Endothelial cell (in vitro differentiated cells): Measurements from ENCODE around the gene ALDH1A1. TPM values are rescaled to one million over a fixed set of nuclear protein-coding genes. Genes with fewer than 3 reads are reported as not detected.

ENCODE experiments used
- DNase-seq: peaks from one replicate; pipeline ENCODE4 v3.0.0; 2021; ENCODE audit warnings: low spot score
- H3K27ac Mint-ChIP-seq: one replicate; pipeline ENCODE4 v1.8.0; 2021; ENCODE audit warnings: mixed read lengths, inconsistent platforms; ENCODE audit not compliant: unreplicated experiment
- H3K27me3 Mint-ChIP-seq: one replicate; pipeline ENCODE4 v1.8.0; 2021; ENCODE audit warnings: mild to moderate bottlenecking, moderate library complexity, mixed read lengths, inconsistent platforms; ENCODE audit not compliant: unreplicated experiment
- H3K36me3 Mint-ChIP-seq: one replicate; pipeline ENCODE4 v1.8.0; 2021; ENCODE audit warnings: mild to moderate bottlenecking, low read depth, mixed read lengths, inconsistent platforms; ENCODE audit not compliant: unreplicated experiment
- H3K4me1 Mint-ChIP-seq: one replicate; pipeline ENCODE4 v1.8.0; 2021; ENCODE audit warnings: mild to moderate bottlenecking, mixed read lengths, inconsistent platforms; ENCODE audit not compliant: unreplicated experiment
- H3K4me3 Mint-ChIP-seq: one replicate; pipeline ENCODE4 v1.8.0; 2021; ENCODE audit warnings: mild to moderate bottlenecking, mixed read lengths, inconsistent platforms; ENCODE audit not compliant: unreplicated experiment
- H3K9me3 Mint-ChIP-seq: one replicate; pipeline ENCODE4 v1.8.0; 2021; ENCODE audit warnings: mixed read lengths, inconsistent platforms; ENCODE audit not compliant: unreplicated experiment
- CTCF ChIP-seq: fragments of 200-600 bp; sonication (generic); IDR thresholded peaks from one replicate; pipeline ENCODE4 v1.5.0; 2021; ENCODE audit warnings: antibody characterized with exemption; ENCODE audit not compliant: unreplicated experiment
- total RNA-seq: library from RNA; stranded (reverse); fragmentation: NEBNext Ultra II Directional; extraction: Animal tissue kit (Norgen Biotek cat#: 25700); gene quantifications from one replicate; pipeline ENCODE4 v1.2.1, GENCODE V29; 2021; ENCODE audit not compliant: unreplicated experiment

ALDH1A1 gene
- total RNA-seq, 1 donor from 2014 or later = 7.0 TPM

- no peak for TF ChIP-seq CTCF
- Mint-ChIP-seq H3K27me3 (no peaks in the 10 kb centered on the region), H3K27ac (no peak overlapping the region), H3K9me3 (no peaks in the 10 kb centered on the region), H3K4me1 (no peaks in the 10 kb centered on the region), H3K36me3 (no peaks in the 10 kb centered on the region), H3K4me3 (no peak overlapping the region)
- DNase-seq = no peak
Measured at GRCh38 chr9:72921888-72922654, 30.8 kb downstream of the ALDH1A1 start.

- no peak overlapping the region for H3K27ac Mint-ChIP-seq
- DNase-seq = no peak
- peaks cover 5% of the 10 kb centered on the region for H3K4me1 Mint-ChIP-seq
- no peaks in the 10 kb centered on the region for H3K9me3 Mint-ChIP-seq
- TF ChIP-seq CTCF = no peak
- no peaks in the 10 kb centered on the region for H3K36me3 Mint-ChIP-seq
- no peaks in the 10 kb centered on the region for H3K27me3 Mint-ChIP-seq
- no peak overlapping the region for H3K4me3 Mint-ChIP-seq
Measured at GRCh38 chr9:72919246-72919945, 33.5 kb downstream of the ALDH1A1 start.

GRCh38 chr9:72917892-72918509 is 34.9 kb downstream of the ALDH1A1 start:
- no peak overlapping the region for H3K4me3 Mint-ChIP-seq

GRCh38 chr9:72915659-72916058 is 37.2 kb downstream of the ALDH1A1 start:
- Mint-ChIP-seq H3K4me1 (peaks cover 5% of the 10 kb centered on the region), H3K9me3 (no peaks in the 10 kb centered on the region), H3K4me3 (no peak overlapping the region), H3K27me3 (no peaks in the 10 kb centered on the region), H3K27ac (no peak overlapping the region), H3K36me3 (no peaks in the 10 kb centered on the region)
- no peak for TF ChIP-seq CTCF
- DNase-seq = no peak

More at GRCh38 chr9:72917892-72918509, 34.9 kb downstream of the ALDH1A1 start:
- Mint-ChIP-seq H3K27ac (no peak overlapping the region), H3K27me3 (no peaks in the 10 kb centered on the region), H3K9me3 (no peaks in the 10 kb centered on the region), H3K4me1 (peaks cover 5% of the 10 kb centered on the region), H3K36me3 (no peaks in the 10 kb centered on the region)
- DNase-seq = no peak
- no peak for TF ChIP-seq CTCF
